A673 (cell line): Measurements from ENCODE around the gene STON1.

ENCODE experiments used
- EZH2 ChIP-seq: fragments of 200-600 bp; sonication (generic); IDR thresholded peaks from 2 replicates; pipeline ENCODE4 v1.6.1; 2017; ENCODE audit warnings: borderline replicate concordance, low read depth, mild to moderate bottlenecking, mixed read lengths, antibody characterized with exemption, low read length; ENCODE audit not compliant: poor library complexity, severe bottlenecking
- TF ChIP-seq, protein P1 (sequence below): fragments of 300-800, 200-600 bp; sonication (generic); conservative IDR thresholded peaks from 2 replicates; pipeline ENCODE4 v1.5.1; 2017; ENCODE audit warnings: low read depth, mild to moderate bottlenecking, antibody characterized with exemption, low read length, moderate library complexity, mixed read lengths

DNA sequence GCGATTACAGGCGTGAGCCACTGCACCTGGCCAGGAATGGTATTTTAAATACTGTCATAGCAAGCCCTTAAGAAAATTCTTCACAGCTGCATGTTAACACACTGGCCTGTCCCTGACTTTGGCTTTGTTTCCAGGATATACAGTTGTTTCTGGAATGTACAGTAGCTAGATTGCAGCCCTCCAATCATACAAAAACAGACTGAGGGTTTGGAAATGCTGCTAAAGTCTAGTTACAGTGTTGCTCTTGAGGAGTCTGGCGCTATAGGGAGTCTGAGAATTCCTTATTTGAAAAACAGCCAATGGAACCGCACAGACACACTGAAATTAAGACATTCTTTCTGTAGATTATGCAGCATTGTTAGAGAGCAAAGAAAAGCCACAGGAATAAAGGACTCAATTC lies 37.7 kb downstream of the STON1 start:
- TF ChIP-seq, protein P1, sequence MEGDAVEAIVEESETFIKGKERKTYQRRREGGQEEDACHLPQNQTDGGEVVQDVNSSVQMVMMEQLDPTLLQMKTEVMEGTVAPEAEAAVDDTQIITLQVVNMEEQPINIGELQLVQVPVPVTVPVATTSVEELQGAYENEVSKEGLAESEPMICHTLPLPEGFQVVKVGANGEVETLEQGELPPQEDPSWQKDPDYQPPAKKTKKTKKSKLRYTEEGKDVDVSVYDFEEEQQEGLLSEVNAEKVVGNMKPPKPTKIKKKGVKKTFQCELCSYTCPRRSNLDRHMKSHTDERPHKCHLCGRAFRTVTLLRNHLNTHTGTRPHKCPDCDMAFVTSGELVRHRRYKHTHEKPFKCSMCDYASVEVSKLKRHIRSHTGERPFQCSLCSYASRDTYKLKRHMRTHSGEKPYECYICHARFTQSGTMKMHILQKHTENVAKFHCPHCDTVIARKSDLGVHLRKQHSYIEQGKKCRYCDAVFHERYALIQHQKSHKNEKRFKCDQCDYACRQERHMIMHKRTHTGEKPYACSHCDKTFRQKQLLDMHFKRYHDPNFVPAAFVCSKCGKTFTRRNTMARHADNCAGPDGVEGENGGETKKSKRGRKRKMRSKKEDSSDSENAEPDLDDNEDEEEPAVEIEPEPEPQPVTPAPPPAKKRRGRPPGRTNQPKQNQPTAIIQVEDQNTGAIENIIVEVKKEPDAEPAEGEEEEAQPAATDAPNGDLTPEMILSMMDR = no peak
- no peak for TF ChIP-seq EZH2
